HG02970 (cell line): ENCODE results near the gene HDAC4.
"Not testable (repeated sequence)": the region's sequence is repeated elsewhere in the genome, so short reads cannot be mapped to it uniquely, and the experiment has no call there.

ENCODE experiments used
- ATAC-seq: cut with Tn5 transposase; IDR thresholded peaks from one replicate; pipeline ENCODE4 v1.9.1; 2021; ENCODE audit warnings: mild to moderate bottlenecking, moderate library complexity, moderate number of reproducible peaks; ENCODE audit not compliant: unreplicated experiment, low FRiP score

The HDAC4 gene

DNA sequence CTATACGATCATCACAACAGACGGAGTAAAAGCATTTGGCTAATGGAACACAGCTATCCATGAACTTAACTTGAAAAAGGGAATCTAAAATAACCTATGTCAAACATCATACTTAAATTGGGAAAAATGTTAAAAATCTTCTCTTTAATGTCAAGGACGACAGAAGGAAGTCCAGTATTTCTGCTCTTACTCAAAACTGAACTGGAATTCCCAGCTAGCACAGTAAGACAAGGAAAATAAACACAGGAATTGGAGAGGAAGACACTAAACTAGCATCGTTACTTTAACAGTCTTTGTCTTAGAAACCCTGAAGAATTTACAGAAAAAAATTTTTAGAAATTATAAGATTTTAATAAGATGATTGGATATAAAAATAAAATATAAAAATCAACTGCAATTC lies 112.6 kb downstream of the HDAC4 start:
- no peak for ATAC-seq

DNA sequence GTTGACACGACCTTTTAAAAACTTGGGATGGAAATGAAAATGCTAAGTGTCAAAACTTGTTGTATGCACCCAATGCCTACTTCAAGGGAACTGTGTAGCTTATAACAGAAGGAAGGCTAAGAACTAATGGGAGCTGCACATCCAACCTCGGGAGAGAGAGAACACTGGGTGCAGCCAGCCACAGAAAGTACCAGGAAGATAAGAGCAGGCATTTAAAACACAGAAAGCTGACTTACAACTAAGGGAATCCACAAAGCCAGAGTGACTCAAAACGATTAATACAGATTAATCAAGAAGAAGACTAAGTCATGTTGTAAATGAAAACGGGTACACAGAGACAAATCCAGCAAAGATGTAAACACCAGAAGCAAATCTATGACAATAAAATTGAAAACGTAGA lies 113.4 kb downstream of the HDAC4 start:
- ATAC-seq = no peak

DNA sequence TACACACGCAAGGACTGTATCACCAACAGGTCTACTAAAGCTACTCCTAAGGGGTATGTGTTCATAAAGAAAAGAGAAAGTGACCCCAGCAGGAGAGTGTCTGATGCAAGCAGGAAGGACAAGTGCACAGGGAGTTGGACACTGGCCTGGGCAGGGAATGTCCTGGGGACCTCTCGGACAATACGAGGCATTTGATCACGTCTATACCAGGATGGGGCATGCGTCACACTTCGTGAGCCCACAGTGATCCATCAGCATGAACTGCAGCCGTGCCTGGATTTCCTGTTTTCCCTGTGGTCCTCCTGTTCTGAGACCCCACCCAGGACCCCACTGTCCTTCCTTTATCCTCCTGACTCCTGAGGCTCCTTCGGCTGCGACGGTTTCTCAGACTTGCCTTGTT lies 113.9 kb downstream of the HDAC4 start:
- ATAC-seq = no peak

DNA sequence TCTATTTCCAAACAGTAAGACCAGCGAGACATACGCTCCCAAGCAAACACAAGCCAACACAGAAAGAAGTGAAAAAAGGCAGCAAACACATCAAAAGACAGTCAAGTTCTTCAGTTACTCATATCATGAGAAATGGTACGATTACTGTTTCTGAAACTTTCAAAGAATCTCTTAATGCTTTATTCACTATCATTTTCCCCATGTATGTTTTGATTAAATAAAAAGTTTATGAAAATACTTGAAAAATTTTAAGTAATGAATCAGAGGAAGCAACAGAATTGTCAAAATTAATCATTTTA lies 114.9 kb downstream of the HDAC4 start:
- no peak for ATAC-seq

DNA sequence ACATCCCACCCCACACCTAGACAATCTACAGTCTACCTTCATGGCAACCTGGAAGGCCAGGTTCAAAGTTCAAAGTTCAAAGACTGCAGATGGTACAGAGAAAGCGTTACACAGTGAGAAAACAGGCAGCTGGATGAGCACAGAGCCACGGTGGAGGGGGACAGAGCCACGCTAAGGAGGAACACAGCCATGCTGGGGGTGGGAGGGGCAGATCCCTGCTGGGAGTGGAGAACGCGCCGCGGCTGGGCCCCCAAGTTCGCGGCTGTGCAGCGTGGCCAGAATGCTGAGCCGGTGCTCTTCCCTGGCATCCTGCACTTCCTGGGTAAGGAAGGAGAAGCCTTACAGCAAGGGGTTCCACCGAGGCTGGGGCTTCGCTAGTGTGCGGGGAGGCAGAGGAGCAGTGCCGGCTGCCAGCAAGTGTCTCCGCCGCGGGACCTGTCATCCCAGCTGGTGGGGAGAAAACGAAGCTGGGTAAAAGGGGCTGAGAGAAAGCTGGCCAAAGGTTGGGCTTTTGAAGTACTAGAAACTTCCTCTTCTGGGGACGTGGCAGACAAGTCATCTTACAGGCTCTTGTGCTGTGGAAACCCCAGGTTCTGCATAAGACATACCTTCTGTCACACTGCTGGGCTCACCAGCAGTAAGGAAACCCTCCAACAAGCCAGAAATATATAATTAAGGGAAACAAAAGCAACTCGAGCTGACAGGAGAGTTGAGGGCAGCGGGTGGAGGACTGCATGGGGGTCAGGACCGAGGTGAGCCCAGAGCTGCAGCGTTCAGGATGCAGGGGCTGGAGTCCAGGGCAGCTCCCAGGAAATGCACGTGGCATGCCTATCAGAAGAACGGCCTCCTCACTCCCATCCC lies 115.5 kb downstream of the HDAC4 start:
- ATAC-seq = no peak

DNA sequence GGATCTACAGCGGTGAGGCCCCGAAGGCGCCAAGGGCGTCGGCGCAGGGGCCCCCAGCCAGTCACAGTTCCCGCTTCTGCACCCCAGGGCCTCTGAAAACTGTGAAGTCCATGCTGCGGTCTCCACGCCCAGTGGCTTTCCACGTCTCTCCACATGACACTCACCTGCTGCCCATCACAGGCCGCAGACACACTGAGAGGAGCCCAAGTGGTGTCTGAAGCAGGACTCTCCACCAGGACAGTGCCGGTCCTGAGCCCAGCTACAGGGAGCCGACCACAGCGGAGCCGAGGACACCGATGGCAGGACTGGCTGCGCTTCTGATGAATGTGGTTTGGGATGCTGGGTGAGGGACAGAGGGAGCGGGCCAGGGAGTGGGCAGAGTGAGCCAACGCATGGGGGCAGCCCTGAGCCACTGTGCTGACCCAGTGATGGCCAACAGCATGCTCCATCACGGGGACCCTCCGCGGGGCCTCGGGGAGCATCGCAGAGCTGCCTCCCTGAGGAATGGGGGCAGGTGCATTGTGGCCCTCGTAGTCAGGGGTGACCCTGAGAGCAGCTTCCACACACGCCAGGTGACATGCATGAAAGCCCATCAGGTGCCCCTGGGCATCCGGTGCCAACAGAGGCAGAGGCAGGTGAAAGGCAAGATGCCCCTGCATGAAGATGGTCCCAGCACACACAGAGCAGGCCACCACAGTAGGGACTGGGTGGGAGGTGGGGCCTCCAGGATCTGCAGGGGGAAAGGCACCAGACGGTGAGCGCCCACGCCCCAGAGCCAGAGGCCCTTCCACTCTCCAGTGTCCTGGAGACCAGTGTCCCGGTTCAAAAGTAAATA lies 116.6 kb downstream of the HDAC4 start:
- ATAC-seq = no peak

DNA sequence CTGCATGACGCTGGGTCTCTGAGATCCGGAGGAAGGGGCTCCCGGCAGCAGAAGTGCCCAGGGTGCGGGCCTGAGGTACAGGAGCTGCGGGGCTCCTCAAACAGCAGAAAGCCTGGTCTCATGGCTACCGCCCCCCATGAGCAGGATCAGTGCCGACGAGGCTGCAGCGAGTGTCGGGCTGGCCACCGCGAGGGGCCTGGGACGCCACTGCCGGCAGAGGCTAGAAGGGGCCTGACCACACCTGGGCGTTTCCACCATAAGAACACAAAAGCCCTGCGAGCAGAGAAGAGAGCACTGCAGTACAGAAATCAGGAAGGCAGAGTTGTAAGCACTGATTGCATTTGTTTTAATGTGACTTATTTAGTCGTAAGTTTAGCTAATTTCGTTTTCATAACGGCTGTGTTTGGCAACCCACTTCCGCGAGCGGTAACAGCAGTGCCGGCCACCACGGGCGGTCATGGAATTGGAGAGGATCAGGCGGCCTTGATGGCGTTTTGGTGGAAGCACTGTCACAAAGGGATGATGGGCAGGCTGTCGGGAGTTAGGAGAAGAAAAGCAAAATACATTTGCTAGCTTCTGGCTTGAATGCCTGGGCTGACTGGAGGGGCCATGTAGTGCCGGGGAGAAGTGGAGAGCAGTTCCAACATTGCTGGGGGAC lies 117.4 kb downstream of the HDAC4 start:
- ATAC-seq = no peak

DNA sequence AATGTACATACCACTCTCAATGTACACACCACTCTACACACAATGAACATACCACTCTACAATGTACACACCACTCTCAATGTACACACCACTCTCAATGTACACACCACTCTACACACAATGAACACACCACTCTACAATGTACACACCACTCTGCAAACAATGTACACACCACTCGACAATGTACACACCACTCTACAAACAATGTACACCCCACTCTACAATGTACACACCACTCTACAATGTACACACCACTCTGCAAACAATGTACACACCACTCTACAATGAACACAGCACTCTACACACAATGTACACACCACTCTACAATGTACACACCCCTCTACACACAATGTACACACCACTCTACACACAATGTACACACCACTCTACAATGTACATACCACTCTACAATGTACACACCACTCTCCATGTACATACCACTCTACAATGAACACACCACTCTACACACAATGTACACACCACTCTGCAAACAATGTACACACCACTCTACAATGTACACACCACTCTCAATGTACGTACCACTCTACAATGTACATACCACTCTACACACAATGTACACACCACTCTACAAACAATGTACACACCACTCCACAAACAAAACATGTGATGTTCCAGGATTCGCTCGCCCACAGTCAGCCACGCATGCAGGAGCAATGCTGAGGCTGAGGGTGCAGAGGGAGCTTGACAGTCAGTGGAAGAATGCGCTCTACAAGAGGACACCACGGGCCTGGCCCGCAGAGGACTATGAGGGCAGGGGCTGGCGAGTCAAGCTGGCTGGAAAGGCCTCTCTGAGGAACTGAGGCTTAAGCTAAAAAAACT lies 118.2 kb downstream of the HDAC4 start:
- no peak for ATAC-seq

DNA sequence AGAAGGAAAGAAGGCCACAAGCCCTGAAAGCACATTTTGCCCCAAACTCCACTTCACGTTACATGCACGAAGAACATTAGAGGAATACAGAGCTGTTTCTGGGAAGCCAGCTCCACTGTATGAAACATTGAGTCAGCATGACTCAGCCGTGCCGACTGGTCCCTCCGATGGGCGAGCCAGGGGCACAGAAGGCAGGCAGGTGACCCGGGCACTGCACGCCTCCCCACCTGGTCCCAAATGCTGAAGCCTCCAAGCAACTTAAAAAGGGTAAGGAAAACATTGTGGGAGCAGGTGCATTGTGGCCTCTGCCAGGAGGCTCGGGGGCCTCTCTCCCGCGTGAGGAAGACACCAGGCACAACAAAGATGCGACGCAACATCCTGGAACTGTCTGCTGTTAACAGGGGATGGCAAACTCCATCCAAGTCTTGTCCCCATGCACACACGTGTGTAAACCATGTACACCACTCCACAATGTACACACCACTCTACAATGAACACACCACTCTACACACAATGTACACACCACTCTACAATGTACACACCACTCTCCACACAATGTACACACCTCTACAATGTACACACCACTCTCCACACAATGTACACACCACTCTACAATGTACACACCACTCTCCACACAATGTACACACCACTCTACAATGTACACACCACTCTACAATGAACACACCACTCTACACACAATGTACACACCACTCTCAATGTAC lies 120.4 kb downstream of the HDAC4 start:
- ATAC-seq = not testable (repeated sequence)

DNA sequence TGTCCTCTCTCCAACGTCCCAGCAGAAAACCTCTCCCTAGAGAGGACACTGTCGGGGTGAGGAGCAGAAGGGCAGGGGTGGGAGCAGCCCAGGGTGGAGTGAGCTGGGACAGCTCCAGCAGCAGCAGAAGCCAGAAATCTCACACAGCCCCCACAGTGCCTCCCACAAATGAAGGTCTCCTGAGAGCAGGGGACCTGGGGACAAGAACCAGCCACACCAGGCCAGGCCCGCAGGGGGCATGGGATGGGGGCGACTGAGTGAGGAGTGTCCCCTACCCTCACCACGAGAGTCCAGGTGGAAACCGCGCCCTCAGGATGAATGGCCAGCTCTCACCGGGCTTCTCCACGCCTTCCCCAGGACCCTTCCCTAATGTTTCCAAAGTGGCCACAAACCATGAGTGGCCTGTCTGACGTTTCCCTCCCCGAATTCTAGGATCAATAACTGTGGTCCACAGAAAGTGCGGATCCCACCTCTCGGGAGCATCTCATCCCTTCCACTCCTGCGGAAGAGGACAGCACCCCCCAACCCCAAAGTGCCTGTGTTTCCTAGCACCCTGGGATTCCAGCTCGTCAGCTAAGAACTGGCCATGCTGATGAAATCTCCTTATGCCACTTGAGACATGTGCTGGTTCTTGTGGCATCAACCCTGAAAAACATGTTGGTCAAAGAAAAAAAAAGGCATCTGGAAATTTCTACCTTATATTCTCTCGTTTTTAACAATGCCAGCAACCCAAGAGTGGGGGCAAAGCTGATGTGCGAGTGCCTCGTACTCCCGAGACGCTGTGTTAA lies 121.1 kb downstream of the HDAC4 start:
- ATAC-seq = no peak

DNA sequence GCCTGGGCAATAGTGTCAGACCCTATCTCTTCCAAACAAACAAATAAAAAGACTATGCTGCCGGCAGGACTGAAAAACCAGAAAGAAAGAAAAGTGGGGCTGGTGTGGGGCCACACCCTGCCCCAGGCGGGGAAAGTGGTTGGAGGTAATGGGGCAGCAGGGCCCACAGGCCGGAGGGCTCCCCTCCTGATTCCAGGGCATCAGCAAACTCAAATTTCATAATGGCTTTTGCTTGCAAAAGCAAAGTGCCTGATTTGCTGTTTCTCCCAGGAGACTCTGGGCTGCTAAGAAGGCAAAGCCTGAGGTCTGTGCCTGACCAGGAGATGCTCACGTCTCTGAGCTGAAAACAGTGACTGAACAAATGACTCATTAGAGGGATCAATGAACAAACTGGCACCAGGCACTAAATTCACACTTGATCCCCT lies 121.9 kb downstream of the HDAC4 start:
- no peak for ATAC-seq

DNA sequence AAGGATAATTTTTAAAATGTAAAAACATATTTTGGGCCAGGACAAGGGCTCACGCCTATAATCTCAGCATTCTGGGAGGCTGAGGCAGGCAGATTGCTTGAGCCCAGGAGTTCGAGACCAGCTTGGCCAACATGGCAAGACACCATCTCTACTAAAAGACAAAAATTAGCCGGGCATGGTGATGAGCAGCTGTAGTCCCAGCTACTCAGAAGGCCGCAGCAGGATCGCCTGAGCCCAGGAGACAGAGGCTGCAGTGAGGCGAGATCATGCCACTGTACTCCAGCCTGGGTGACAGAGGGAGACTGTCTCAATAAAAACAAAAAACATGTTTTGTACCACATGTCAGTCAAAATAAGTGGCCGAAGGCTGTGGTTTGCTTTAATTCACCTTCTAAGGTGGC lies 122.5 kb downstream of the HDAC4 start:
- no peak for ATAC-seq

DNA sequence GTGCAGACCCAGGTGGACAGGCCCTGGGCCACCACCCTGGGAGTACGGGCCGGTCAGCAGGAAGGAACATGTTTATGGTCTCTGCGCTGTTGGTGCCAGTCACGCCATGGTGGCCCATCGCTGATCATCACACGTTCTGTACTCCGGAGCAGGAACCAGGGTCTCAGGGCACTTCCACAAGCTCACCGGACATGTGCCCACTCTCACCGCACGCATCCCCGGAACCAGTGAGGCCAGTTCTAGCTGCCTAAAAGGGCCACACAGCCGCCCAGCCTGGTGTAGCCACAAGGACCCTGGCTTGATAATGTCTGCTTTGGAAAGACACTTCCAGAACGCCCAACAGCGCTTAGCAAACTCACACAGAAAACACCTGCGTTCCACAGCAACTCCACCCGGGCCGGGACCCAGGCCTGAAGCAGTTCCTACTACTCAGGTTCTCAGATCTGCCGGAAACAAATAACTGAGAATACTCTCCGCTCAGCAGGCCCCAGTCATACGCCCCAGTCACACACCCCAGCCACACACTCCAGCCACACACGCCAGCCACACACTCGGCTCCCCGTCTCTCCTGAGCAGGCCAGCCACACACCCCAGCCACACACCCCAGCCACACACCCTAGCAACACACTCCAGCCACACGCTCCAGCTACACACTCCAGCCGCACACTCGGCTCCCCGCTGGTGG lies 123.3 kb downstream of the HDAC4 start:
- ATAC-seq = no peak

DNA sequence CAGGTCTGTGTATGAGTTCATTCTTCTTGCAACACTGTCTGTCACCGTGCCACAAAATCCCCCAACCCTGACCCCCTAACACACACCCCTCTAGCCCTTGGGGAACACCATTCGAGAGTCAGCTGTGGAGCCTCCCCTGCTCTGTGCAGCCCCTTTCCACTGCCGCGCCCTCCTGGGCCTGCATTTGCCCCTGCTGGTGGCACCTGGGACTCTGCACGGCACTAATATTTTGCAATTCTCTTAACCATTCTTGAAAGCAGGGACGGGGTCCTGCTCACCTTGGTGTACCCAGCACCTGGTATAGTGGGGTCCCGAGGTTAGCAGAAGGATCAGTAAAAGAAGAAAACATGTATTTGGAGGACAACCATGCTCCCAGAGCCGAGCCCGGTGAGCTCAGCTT lies 124.0 kb downstream of the HDAC4 start:
- ATAC-seq = no peak

DNA sequence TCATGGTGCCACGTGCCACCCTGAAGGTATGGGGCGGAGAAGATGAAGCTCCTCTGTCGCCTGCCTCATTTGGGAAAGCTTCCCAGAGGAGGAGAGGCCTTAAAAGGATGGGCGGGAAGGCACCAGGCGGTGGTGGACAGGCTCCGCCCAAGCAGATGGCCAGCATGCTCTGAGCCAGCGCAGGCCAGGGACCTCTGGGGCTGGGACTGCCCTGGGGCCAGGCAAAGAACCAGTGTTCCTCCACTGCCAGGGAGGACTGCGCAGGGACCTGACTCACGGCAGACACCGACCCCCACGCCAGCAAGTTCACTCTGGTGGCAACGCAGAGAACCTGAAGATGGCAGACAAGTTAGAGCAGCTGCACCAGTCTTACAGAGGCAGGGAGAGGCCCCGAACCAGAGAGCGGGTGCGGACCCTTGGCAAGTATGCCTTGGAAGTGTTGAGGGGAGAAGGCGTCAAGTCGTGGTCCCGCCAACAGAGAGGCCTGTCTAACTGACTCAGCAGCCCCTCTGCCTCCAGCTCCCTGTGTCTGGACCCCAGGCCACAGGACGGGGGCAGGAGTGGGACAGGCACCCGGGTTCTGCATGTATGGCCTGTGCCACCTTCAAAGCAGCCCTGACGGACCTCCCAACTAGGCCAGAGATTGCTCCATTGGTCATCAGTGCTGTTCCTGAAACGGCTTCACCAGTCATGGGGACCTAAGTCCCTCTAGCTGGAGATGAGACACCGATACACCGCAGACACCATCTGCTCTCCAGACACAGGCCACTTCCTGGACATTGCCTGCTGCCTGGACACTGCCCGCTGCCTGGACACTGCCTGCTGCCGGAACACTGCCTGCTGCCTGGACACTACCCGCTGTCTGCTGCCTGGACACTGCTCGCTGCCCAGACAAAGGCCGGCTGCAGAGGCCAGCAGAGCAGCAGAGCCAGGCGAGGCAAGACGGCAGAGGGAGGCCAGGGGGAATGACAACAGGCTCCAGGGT lies 124.7 kb downstream of the HDAC4 start:
- ATAC-seq = no peak

DNA sequence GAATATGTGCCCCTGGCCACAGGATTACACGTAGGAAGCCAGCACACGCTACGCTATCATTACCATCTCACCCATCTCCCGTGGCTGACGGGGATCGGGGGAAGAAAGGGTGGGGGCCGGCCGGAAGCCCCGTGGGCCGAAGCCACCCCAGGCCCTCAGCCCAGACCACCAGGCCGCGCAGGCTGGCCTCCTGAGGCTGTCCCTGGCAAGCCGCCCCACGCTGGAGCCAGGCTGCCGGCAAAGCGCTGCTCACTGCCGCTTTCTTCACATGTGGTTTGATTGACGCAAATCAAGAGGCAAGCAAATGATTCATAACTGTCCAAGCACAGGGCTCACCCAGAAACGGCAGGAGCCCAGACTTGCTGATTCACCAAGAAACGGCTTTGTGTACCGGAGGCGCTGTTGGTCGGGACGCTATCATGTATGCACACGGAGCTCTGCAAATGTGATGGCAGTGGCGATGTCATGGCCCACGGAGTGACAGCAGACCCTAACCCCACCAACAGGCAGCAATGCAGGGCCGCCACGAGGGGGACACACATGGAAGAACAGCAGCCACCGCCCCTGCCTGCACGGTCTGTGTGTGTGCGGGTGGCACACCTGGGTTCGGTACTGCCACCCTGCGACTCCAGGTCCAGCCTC lies 125.7 kb downstream of the HDAC4 start:
- no peak for ATAC-seq
